Measurements from ENCODE around the gene SERPINE3. TPM values are rescaled to one million over a fixed set of nuclear protein-coding genes. Genes with fewer than 3 reads are reported as not detected.

The SERPINE3 gene
- total RNA-seq (2014; rRNA removed; shearing (Covaris generic)): not detected in 2 replicates
- polyA plus RNA-seq (2014; cell fraction: nucleus; rRNA removed): not detected in 2 replicates

DNA sequence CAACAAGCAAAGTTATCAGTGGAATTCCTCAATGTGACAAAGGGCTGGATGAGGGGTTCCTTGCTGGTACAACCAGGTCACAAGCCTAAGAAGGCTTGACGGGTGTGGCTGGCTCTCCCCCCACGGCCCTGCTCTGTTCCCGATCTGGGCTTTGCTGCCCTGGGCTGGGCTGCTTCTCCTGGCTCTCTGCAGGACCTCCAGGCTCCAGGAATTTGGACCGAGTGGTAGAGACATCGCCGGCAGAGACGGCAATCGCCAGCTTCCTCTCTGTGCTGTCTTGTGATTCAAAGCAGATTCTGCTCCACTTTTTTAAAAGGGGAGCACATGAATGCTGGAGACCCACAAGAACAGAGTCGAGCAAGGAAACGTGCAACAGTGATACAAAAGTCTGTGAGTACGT is at the start of gene SERPINE3:
TSS of gene SERPINE3 (plus strand) at position 338 of the 400 bp plus-strand sequence. CDS start 1,401 bp downstream, outside the sequence.
- DNase-seq (ENCODE audit: extremely low read depth, low read depth): no peak

DNA sequence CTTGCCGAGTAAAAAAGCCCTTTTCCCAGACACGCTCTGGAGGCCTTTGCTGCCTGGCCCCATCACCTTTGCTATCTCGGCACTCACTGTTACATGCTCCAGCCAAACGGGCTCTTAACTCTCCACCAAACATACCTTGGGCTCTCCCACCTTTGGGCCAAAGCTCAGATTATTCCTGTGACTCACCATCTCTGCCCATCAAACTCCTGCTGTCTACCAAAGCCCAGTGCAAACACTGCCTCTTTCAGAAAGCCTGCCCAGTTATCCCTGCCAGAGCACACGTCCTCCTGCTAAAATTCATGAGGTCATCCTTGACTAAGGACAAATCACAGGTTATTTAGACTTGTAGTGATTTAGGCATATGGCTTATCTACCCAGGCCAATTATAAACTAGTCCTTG is 48.1 kb upstream of the SERPINE3 start:
- DNase-seq (ENCODE audit: extremely low read depth, low read depth): no peak

DNA sequence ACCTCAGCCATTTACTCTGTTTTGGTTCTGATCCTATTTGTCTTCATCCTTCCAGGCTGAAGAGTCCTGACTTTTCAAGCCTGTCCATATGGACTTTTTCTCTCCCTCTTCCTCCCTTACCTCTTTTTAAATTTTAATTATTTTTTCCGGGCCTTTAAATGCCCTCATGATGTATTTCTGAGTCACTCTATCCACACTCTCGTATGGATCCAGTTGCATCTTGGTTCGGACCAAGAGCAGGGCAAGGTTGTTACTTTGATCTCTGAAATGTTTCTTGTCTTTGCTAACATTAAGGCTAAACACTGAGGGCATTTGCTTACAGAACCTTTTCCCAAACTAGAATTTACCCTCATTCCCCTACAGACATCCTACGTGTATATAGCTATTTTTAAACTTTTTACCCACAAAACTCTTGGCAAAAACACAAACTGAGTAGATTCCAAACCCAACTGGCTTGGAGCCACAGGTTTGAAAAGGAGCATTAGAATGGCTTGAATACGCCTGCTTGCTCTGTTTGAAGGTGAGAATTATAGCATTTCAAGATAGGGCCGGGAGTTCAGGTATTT is 47.4 kb upstream of the SERPINE3 start:
- DNase-seq (ENCODE audit: extremely low read depth, low read depth): no peak

DNA sequence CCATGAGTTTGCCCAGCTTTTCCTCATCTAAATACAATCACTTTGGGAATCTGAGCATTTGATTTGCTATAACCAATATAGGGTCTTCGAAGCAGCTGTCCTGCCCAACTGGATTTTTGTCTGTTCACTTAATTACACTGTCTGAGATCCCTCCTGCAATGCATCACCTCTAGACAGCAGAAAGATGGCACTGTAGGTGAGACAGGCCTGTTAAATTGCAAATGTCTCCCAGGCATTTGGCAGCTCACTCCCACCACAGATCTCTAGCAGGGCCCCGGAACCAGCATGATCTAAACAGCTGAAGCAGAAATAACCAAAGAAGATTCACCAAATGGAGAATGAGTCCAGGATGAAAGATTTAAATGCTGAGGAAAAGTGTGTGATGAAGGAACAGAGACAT is 41.9 kb upstream of the SERPINE3 start:
- DNase-seq (ENCODE audit: extremely low read depth, low read depth): no peak

DNA sequence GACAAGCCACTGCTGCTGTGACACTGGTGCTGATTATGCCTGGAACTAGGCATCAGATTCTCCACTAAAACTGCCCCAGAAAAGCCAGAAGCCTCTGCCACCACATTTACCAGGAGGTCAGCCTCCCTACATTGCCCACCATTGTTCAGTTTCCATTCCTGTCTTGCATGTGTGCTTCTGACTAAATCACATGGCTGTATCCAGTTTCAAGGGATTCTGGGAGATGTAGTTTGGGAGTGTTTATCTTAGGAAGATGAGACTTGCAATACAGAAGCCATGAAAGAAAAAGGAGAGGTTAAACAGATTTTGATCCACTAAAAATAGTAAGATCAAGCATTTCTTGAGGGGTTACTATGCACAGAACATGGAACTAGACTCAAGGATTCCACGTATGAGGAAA is 40.7 kb upstream of the SERPINE3 start:
- no peak for DNase-seq (ENCODE audit: extremely low read depth, low read depth)

GRCh38 chr13:51303063-51303552 is 36.4 kb upstream of the SERPINE3 start:
- no peak for DNase-seq (ENCODE audit: extremely low read depth, low read depth)

DNA sequence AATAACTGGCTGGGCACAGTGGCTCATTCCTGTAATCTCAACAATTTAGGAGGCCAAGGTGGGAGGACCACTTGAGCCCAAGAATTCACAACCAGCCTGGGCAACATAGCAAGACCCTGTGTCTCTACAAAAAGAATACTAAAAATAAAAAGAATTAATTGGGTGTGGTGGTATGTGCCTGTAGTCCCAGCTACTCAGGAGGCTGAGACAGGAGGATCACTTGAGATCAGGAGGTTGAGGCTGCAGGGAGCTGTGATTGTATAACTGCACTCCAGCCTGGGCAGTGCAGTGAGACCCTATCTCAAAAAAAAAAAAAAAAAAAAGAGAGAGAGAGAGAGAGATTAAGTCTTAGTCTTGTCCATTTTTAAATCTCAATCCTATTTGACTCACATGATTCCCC is 35.6 kb upstream of the SERPINE3 start:
- DNase-seq (ENCODE audit: extremely low read depth, low read depth): no peak

- no peak for DNase-seq (ENCODE audit: extremely low read depth, low read depth)
Observed at GRCh38 chr13:51305271-51305967, 34.1 kb upstream of the SERPINE3 start.

DNA sequence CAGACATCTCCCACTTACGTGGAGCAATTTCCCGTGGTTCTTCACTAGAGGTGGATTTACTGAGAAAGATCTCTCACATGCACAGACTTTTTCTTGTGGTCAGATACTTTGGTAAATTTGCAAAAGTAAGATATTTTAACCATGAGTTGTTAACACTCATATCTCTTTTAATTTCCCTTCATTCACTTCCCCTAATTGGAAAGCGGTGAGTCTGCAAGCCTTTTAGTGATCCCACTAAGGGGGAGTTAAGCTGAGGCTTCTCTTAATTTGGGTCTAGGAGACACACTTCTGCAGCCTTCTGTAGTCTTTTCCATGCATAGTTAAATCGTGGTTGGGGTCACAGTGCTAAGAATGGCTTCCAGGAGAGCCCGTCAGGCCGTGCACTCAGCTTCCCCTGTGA is 30.7 kb upstream of the SERPINE3 start:
- no peak for DNase-seq (ENCODE audit: extremely low read depth, low read depth)

GRCh38 chr13:51311231-51311630 is 28.3 kb upstream of the SERPINE3 start:
- DNase-seq (ENCODE audit: extremely low read depth, low read depth): no peak

GRCh38 chr13:51311957-51312520 is 27.5 kb upstream of the SERPINE3 start:
- no peak for DNase-seq (ENCODE audit: extremely low read depth, low read depth)

- DNase-seq (ENCODE audit: extremely low read depth, low read depth): no peak
Observed at GRCh38 chr13:51313619-51314018, 25.9 kb upstream of the SERPINE3 start.

DNA sequence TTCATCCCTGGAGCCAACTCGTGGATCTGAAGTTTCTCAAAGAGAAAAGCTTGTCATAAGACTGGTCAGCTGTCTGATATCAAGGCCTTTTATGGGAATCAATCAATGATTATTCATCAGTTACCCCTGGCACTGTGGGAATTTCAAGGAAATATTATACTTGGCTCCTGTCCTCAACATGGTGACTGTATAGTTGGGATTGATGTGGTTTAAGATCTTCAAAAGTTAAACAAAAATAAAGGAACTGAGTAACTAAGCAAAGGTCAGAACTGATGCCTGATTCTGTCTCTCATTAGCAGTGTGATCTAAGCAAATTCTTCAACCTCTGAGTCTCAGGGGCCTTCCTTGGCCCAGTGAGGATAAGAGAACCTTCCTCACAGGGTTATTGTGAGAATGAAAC is 22.2 kb upstream of the SERPINE3 start:
- no peak for DNase-seq (ENCODE audit: extremely low read depth, low read depth)

GRCh38 chr13:51318015-51318414 is 21.5 kb upstream of the SERPINE3 start:
- no peak for DNase-seq (ENCODE audit: extremely low read depth, low read depth)

GRCh38 chr13:51318876-51319275 is 20.6 kb upstream of the SERPINE3 start:
- DNase-seq (ENCODE audit: extremely low read depth, low read depth): no peak

DNA sequence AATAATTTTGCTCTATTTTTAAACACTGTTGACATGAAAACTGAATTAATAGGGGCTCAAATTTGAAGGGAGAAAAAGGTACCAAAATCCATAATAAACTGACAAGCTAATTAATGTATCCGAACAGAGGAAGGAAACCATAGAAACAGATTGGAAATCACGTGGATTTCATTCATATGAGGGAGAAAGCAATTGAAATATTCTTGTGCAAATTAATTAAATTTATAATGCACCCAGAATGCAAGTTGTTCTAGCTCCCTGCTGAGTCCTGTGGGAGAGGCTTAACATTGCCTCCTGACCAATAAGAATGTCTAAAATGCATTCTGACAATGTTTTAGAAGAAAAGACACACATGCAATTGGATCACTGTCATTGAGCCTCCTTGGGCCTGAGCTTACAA is 17.7 kb upstream of the SERPINE3 start:
- DNase-seq (ENCODE audit: extremely low read depth, low read depth): no peak

GRCh38 chr13:51322826-51323225 is 16.7 kb upstream of the SERPINE3 start:
- no peak for DNase-seq (ENCODE audit: extremely low read depth, low read depth)

GRCh38 chr13:51323824-51324511 is 15.5 kb upstream of the SERPINE3 start:
- DNase-seq (ENCODE audit: extremely low read depth, low read depth): no peak

GRCh38 chr13:51324714-51325420 is 14.6 kb upstream of the SERPINE3 start:
- no peak for DNase-seq (ENCODE audit: extremely low read depth, low read depth)

GRCh38 chr13:51325837-51326236 is 13.7 kb upstream of the SERPINE3 start:
- DNase-seq (ENCODE audit: extremely low read depth, low read depth): no peak

- no peak for DNase-seq (ENCODE audit: extremely low read depth, low read depth)
Observed at GRCh38 chr13:51326777-51327176, 12.7 kb upstream of the SERPINE3 start.

Measured in NCI-H460 (cell line).